Gastrocnemius medialis (tissue), 4 donors: ENCODE measurements around the gene SAMD13.

Source experiments
- CTCF ChIP-seq, 5 experiments: fragments of 450-650 bp in 3 of 5; fragments of 200-600 bp in 2 of 5; sonication (generic) in 2 of 5; IDR thresholded peaks in 4 of 5; conservative IDR thresholded peaks in 1 of 5; 1 replicate in 4 of 5; 2 replicates in 1 of 5; pipeline ENCODE4 v1.5.1; 2016 to 2019; ENCODE audit warnings: antibody characterized with exemption in 5 of 5, mild to moderate bottlenecking in 3 of 5, moderate library complexity in 3 of 5
- POLR2A ChIP-seq, 2 donors: fragments of 450-650 bp; IDR thresholded peaks; one replicate each; pipeline ENCODE4 v1.6.1; 2017; ENCODE audit warnings: antibody characterized with exemption in 2 of 2, mild to moderate bottlenecking in 2 of 2, moderate library complexity in 2 of 2

GRCh38 chr1:84377480-84378095 is 76.1 kb downstream of the SAMD13 start:
- TF ChIP-seq CTCF (IDR thresholded peaks at IDR 0.05 in 4 of 5, conservative IDR thresholded peaks at IDR 0.05 in 1 of 5) (no peak), POLR2A (IDR thresholded peaks at IDR 0.05) (no peak)
